SK-N-DZ (cell line): ENCODE data around the gene RIPK1.
"Not testable (repeated sequence)": the region's sequence is repeated elsewhere in the genome, so short reads cannot be mapped to it uniquely, and the experiment has no call there.

Source experiments
- DNase-seq: peaks from one replicate; pipeline ENCODE4 v3.0.0-alpha.2; 2015; ENCODE audit warnings: low spot score

RIPK1 gene

DNA sequence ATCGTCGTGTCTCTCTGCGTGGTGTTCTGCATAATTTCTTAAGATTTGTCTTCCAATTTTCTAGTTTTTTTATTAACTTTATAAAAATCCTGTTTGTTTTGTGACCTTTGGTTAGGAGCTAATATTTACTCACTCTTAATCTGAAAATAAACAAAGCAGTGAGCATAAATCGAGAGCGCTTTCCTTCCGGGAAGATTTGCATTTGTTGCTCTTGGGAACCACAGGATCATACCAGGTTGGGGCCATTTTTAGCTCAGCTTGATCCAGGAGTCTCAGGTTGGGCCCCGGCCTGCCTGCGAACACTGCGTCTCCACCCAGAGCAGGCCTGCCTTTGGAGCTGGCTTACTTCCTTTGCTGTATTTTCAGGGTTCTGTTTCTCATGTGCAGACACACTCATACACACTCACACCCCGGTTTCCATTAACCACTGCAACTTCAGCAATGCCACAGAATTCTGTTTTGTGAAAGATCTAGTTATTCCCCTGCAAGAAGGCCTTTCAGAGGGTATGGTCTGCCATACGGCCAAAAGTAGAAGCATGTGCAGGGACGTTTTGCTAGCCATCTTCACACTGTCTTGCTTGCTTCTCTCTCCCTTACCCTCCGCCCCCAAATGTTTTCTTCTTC, 67.5 kb downstream of the RIPK1 start:
- no peak for DNase-seq

DNA sequence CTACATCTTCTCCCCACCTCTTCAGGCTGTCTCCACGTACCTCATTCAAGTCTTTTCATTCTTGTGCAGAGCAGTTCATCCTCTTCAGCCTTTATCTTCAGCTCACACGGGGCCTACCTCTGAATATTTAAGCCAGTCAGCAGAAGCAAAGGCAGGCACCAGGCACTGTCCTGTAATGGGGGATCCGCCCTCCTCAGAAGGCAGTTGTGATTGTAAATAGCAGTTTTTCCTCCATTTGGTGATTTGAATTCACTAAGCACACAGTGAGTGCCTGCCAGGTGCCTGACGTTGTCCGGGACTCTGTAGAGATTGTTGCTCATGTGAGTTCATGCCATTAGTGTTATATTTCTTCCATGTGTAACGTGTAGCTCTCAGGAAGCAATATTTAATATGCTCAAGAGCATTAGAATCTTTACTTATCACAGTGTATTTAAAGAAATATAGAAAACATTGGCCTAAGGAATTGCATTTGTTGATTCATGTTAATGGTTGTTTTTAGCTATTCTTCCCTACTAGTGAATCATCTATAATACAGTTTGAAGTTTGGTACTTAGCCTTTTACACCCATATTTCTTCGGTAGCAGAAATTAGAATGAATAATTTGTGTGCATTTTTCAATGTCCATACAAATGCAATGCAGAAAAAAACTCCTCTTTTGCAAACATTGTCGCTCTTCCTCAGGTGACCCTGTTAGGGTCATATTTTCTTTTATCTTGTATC, 68.2 kb downstream of the RIPK1 start:
- DNase-seq, result no peak

DNA sequence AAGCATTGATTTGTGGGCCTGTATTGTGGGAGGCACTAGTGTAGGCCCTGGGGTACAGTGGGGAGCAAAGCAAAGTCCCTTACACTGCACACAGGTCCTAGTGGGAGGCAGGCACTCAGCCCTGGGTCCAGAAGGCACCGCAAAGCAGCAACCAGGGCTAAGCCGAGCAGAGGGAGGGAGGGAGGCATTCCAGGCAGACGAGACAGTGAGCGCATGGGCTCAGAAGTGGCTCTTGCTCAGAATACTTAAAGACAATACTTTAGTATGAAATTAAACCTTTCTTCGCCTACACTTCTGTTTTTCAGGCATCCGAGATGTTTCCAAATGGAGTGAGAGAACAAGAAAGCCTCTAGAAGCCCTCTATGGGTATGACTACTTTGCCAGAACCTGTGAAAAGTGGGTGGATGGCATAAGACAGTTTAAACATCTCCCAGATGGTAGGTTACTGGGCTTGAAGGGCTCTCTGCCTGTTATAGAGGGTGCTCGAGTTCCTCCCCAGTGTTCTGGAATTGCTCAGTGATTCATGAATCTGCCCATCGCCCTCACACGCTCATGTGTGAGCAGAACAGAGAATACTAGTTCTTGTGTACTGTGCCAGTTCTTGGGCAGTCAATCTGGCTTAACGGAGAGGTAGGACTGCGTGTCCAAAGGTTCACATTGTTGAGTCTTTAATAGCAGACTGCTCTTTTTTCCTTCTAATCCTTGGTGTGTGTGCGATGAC, 68.9 kb downstream of the RIPK1 start:
- DNase-seq, result no peak

DNA sequence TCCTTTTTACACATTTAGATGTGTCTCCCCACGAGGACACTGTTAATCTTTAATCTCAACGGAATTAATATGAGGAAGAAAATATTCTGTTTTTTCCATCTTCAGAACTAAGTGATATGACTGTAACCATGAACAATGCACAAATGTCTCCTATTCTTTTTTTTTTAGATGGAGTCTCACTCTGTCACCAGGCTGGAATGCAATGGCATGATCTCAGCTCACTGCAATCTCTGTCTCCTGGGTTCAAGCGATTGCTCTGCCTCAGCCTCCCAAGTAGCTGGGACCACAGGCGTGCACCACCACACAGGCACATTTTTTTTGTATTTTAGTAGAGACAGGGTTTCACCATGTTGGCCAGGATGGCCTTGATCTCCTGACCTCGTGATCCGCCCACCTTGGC, 69.6 kb downstream of the RIPK1 start:
- DNase-seq, result not testable (repeated sequence)

DNA sequence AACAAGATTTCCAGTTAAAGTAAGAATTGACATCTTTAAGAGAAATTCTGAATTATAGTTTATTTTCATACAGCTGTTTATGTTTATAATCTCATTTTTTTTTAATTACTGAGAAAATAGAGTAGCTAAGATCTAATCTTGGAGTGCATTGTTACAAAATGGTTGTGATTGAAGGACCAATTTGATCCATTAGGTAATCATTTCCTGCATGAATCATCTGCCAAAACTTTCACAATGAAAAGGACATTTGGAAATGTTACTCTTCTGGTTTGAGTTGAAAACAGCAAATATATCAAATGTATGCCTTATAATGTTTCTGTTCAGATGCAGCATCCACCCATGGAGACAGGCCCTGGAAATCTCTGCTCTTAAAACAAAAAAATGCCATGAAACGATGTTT, 70.0 kb downstream of the RIPK1 start:
- no peak for DNase-seq

DNA sequence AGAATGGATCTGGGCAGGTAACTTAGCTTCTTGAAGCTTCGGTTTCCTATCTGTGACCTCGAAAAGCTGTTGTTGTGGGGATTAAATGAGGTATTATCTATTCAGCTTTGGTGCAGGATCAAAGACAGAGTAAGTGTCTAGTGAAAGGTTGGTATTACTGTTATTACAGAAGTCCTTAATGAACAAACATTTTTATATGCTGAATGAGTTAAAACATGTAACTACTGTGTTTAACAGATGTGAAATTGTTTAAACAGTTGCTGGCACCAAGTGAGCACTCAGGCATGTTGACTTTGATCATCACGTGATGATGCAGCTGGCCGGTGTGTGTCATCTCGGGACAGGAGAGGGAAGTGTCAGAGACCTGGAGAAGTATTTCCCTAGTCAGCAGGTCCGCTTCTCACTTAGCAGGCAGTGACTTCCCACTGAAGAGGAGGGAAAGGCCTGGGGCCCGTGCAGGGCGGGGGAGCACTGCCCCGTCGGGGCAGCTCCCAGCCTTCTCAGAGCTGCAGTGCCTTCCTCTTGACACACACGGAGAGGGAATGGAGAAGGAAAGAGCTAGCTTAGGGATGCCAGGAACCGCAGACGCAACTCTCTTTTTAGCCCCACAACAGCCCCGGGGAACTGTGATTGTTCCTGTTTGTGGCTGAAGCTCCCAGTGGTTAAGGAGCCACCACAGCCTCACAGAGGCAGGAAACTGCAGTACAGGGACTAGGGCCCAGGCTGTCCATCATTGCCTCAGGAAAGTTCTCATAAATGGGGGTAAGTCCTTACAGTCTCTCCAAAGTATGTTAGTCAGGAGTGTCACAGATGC, 71.0 kb downstream of the RIPK1 start:
- DNase-seq, result no peak

DNA sequence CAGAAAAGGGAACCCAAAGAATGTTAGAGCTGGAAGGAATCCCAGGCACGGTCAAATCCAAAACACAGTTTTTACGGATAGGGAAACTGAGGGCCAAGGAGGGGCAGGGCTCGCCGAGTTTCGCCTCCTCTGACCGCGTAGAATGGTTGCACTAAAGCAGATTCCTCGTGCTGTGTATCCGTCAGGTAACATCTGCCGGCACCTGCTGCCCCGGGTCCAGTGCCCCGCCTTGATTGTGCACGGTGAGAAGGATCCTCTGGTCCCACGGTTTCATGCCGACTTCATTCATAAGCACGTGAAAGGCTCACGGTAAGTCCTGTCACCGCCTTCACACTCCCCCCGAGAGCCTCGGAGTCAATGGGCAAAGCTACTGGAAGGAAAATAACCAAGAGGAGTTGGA, 71.9 kb downstream of the RIPK1 start:
- no peak for DNase-seq

DNA sequence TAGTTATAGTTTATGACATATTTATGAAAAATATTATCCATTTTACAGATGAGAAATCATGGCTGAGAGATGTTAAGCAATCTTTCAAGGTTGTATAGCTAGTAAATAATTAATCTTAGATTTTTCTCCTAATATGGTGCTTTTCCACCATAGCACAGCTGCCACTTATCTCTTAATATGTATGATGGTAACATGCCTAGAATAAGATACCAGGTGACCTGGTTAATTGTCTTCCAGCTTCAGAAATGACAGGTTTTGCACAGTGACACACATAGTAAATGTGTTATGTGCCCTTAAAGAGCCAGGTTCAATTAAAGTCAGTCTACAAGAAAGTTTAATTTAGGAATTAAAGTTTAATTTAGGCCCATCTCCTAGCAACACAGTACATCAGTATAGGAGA, 74.2 kb downstream of the RIPK1 start:
- DNase-seq, result no peak

DNA sequence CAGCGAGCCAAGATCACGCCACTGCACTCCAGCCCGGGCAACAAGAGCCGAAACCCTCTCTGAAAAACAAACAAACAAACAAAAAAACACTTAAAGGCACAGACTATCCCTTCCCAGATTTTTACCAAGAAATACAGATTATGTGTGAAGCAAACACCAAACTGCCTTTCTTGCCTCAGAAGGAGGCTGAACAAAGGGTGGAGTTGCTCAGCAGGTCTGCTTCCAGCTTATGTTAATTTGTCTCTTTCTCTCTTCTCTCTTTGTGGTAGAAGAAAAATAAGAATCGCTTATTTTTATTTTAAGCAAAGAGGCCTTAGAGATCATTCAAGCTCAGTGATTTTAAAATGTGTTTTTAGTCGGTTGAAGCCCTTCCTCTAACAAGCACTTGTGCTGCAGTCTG, 74.9 kb downstream of the RIPK1 start:
- no peak for DNase-seq

DNA sequence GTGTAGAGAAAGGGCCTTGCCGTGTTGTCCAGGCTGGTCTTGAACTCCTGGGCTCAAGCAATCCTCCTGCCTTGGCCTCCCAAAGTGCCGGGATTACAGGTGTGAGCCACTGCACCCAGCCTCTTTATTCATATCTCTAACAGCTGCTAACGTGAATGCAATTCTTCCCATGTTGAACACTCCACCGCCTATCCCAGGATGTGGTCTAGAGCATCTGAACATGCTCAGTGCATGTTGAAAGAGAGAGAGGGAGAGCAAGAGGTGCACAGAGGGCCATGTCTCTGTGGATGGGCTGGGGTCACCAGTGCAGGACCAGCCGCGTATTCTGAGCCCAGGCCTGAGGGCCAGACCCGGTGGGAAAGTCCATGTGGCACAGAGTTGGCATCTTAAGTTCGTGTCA, 76.3 kb downstream of the RIPK1 start:
- DNase-seq, result no peak

DNA sequence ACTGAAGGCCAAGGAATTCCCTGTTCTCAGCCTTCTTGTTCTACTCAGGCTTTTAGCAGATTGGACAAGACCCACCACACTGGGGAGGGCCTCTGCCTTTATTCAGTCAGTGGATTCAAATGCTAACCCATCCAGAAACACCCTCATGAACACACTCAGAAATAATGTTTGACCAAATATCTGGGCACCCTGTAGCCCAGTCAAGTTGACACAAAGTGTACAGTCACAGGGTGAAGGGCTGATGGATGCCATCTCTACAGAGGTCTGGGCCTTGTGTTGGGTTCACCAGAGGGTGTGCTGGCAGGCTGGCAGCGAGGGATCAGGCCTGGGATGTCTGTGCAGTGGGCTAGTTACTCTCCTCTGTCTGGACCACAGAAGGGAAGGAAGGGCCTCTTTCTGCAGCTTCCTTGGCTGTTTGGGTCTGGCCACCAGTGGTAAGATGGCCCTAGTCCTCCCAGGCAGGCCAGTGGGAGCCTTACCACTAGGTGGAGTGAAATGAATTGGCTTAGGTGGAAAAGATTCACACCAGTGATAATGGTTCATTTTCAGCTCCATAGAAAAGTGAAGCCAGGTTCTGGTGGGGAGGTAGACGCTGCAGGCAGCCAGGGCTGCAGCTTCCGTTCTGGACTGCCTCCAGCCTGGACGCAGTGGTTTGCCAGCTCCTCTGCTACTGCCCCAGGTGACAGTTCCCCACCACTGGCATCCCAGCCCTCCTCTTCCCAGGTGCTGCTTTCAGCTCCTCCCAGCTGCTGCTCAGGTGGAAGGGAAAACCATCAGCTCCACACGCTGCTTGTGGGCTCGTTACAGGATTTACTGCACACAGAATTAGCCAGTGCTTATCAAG, 79.8 kb downstream of the RIPK1 start:
- DNase-seq, result no peak

DNA sequence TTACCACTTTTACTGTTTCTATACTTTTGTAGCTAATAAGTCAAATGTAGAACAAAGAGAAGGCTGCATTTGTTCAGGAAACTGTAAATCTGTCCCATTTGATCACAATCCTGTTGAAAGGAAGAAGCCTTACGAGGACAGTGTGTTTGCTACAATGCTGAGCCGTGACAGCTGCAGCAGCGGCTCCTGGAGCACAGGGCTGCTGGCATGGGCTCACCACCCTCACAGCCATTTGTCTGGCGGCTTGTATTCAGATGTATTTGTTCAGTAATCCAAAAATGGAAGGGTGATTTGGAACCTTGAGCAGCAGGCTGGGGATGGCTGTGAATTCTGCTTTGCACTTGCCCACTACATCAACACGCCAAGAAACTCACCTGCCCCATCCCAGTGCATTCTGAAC, 83.4 kb downstream of the RIPK1 start:
- no peak for DNase-seq

DNA sequence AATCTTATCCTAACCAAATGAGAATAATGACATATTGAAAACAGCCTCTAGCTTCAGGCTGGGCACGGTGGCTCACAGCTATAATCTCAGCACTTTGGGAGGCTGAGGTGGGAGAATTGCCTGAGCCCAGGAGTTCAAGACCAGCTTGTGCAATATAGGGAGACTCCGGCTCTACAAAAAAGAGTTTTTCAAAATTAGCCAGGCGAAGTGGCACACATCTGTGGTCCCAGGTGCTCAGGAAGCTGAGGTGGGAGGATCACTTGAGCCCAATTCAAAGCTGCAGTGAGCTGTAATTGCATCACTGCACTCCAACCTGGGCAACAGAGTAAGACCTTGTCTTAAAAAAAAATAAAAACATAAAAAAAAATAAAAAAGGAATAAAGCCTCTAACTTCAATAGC, 84.4 kb downstream of the RIPK1 start:
- DNase-seq, result no peak

DNA sequence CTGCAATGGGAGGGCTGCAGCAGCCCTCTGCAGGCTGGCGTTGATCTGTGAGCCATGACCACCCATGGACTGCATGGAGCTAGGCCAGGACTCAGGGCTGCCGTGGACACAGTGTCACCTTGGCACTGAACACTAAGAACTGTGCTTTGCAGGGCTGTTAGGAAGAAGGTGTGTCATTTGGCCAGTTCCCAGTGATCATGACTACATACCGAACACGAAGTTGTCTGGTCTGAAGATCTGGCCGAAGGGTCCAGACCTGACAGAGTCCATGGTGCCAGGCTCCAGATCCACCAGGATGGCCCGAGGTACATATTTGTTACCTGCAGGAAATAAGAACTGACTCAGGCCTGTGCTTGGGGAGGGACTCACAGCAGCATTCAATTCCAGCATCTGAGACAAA, 87.1 kb downstream of the RIPK1 start:
- DNase-seq, result not testable (repeated sequence)

DNA sequence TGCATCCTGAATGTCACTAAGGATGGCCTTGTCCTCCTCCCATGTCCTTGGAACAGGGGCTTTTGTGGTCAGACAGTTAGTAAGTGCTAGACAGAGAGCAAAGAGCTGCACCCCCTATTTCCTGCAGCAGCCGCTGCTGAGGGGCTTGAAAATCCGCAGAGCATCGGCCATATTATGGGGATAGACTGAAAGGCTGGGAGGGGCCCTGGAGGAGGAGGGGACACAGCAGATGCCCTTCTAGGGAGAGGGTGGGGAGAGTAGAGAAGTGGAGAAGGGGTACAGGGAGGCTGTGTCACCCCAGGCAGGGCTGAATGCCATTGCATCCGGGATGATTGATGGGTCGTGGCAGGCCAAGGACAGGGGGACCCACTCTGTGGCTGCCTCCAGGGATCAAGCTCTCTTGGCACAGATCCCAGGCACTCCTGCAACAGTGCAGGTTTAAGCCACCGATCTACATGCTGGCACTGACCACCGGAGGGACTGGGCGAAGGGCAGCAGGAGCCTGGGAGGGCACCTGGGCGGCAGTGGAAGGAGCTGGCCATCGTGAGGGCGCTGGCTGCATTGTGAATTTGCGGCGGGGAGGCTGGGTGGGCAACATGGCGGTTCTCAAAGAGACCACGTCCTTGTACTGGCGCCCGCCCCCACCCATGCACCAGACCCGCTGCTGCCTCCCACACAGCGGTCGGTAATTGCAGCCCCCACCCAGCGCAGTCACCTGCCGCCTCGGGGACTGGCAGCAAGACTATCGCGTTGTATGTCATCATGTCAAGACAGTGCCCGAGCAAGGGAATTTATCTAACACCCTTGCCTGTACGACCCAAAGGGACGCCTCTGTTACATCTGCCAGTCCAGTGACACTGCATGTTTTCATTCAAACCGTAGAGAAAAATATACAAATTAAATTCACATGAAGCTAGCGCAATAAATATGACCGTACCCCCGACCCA, 88.2 kb downstream of the RIPK1 start:
- DNase-seq, result not testable (repeated sequence)

DNA sequence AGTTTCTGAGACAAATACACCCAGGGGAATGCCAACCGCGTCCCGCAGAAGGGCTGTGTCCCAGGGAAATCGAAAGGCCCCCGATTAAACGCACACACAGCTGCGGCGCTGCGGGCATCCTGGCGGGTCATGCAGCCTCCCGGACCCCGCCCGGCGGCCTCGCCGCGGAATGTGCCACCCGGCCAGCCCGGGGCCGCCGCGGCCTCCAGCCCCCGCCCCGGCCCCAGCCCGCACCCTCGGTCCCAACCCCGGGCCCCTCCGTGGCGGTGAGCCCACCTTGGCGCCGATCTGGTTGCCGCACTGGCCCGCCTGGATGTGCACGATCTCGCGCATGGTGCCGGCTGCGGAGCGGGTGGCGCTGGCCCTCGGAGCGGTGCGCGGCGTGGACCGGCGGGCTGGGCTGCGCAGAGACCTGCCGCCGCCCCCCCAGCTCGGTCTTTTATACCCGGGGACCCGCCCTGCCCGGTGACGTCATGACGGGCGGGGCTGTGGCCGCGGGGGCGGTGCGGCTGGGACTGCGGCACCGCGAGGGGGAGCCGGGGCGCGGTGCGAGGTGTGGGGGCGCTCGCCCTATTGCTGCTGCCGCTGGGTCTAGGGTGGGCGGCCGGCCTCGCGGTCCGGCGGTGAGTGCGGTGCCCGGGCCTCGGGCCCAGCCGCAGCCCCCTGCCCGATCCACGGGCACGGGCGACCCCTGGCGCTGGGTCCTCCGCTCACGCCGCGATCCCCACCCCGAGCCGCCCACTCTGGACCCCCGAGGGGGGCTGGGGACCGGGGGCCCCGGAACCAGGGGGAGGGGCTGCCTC, 89.0 kb downstream of the RIPK1 start, which contains the start of gene TUBB2A:
Gene TUBB2A (minus strand): TSS at position 414 of the 803 bp plus-strand sequence. CDS start 81 bp downstream, at position 333.
- peak; percentile 71 for DNase-seq

DNA sequence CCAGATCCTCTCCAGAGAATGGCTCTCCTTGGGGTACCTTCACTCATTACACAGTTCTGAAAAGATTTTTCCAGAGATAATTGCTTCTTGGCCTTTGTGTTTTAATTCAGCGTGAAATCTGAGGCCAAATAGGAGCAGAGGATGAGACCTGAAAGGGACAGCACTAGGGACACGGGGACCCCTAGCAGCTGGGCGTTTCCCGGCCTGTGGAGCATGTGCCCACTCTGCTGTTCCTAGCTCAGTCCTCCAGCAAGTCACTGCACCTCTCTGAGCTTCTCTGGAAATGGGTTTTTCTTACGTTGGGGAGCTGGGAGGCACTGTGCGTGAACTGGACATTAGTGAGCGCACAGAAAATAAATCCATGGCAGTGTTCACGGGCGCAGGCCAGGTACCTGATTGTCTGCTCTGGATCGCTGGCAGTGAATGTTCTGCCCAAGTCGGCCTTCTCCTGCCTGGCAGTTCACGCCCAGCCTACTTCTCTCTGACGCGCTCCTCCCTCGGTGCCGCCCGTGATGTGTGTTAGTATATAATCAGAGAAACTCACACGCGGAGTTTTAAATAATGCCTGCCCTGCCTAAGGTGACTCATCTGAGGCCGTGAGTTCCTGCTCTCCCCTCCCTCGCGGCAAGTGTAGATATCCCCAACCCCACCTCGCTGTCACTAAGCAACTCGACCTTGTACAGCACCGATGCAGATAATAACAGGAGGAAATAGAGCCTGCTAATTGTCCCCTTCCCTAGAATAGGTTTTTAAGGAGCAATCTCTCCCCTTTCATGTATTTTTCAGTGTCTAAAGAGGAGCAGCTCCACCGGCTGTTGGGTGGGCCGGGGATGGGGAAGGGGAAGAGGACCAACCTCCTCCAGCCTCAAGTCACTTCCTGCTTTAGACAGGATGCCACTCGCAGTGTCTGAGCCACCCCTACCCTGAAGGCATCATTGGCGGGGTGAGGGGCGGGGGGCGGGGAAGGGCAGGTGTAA, 91.8 kb downstream of the RIPK1 start:
- no peak for DNase-seq

DNA sequence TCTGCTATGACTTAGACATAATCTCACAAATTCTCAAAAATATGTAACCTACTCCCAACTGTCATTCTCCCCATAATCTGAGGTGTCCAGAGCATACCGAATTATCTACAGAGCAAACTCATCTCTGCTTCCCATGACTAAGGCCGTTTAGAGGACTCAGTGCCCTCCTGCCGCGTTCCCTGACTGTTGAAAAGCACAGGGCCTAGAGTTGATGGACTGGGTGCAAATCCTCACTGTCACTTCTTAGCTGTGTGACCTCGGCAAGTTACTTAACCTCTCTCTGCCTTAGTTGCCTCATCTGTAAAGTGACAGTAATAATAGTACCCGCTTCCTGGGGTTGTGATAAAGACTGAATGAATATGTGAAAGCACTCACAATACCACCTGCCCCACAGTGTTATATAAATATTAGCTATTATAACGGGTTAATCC, 93.8 kb downstream of the RIPK1 start:
- no peak for DNase-seq
